Measurements from ENCODE around the gene CHN1.

Gene CHN1

DNA sequence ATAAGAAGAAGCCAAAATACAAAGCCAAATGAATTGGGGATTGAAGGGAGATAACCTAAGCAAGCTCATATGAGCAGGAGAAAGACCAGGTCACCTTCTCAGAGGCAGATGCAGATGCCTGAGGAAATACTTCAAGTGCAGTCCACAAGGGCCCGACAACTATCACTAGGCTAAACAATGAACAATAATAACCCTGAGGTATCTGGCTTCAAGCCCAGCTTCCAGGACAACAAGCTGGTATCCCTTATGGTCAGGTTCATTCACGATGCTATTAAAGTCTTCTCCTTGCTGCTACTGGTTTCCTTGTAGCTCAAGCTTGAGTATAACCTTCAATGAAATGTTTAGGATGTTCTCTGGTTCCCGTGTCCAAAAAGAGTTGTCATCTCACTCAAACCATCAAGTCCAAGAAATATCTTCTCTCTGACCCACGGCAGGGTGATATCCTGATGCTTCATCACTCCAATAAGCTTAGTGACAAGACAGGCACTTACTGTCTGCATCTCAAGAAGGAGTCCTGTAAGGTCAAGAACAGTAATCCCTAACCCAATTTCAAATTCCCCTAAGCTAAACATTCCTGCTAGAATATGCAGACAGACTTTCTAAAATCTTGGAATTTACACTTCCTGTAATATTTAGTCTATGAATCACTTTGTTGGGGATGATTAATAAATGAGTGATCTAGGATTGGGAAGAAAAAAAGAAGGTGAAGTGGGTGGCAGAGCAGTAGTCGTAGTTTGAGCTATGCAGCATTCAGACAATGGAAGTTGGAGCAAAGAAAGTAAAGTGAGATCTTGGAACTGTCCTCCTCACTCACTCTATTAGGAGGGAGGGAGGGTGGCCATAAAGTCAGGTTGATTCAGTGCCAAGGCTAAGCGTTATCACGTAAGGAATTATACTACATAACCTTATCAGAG is 33.1 kb downstream of the CHN1 start:
- no peak for DNase-seq (ENCODE audit: low read depth)

GRCh38 chr2:174970092-174970491 is 35.1 kb downstream of the CHN1 start:
- no peak for DNase-seq (ENCODE audit: low read depth)

DNA sequence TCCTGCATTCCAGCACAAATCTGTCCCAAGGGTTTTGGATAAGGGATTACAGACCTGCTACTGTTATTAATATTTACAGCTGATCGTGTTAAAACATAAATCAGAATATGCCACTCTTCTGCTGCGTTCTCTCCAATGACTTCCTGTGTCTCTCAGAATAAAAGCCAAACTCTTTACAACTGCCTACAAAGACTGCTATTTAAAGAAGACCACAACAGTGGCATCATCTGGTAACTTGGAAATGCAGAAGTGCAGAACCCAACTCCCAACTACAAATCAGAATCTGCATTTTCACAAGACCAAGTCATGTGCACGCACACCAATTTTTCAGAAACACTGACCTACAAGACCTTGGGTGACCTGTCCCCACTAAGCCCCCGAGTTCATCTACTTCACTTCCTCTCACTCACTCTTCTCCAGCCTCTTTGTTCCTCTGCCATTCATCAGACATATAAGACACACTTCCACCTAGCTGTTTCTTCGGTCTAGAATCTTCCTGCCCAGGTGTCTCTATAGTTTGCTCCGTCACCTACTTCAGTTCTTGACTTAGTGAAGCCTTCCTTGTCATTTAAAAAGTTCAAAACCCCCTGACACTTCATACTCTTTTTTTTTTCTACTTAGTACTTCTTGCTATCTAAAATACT is 36.0 kb downstream of the CHN1 start:
- DNase-seq (ENCODE audit: low read depth), result no peak

DNA sequence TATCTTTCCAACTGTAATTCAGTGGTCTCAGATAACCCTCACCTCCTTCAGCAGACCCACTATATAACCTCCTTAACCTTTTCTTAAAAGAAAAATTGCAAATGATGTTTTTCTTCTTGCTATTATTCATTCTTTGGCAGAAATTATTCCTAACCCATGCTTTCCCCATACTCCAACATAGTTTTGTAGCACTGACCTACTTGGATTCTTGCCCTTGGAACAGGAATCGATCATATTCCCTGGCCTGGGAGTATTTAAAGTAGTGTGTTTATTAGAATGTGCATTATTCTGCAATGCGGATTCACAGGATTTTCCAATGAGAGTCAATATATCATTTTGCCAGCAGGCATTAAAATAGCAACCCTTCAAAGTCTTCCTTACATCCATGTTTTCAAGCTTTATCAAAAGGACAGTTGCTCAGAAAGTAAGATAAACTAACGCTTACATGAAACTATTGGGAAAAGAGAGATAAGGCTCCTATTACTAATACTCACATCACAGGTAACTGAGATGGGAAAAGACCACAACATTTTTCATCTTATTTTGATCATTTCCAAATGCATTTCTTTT is 37.4 kb downstream of the CHN1 start:
- DNase-seq (ENCODE audit: low read depth), result no peak

DNA sequence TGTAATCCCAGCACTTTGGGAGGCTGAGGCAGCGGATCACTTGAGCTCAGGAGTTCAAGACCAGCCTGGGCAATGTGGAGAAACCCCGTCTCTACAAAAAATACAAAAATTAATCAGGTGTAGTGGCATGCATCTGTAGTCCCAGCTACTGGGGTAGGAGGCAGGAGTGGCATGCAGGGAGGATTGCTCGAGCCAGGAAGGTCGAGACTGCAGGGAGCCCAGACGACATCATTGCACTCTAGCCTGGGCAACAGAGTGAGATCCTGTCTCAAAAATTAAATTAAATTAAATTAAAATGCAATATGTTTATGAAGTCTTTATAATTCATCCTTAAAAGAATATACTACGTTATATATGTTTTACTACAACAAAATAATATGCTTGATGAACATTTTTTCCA is 38.1 kb downstream of the CHN1 start:
- DNase-seq (ENCODE audit: low read depth), result no peak

GRCh38 chr2:174965992-174966744 is 39.0 kb downstream of the CHN1 start:
- no peak for DNase-seq (ENCODE audit: low read depth)

- no peak for DNase-seq (ENCODE audit: low read depth)
Measured at GRCh38 chr2:174965551-174965950, 39.6 kb downstream of the CHN1 start.

DNA sequence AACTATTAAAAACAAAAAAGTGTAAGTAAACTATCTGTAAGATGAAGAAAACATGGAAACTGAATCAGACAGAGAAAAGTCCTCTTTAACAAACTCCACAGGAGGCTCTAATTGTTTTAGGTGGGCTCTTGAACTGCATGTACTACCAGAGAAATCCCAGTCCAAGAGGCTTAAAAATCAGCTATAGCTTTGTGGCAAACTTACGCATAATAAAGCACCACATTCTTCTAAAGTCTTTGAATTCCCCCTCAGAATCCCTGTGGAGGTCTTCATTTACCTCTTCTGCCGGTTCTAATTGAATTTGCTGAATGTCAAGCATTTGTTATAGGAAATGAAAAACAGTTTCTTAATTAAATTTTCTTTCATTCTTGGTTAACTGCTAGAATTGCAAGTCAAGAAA is 40.8 kb downstream of the CHN1 start:
- DNase-seq (ENCODE audit: low read depth), result no peak

GRCh38 chr2:174963437-174964400 is 41.5 kb downstream of the CHN1 start:
- no peak for DNase-seq (ENCODE audit: low read depth)

- DNase-seq (ENCODE audit: low read depth), result no peak
Measured at GRCh38 chr2:174959787-174960186, 45.4 kb downstream of the CHN1 start.

DNA sequence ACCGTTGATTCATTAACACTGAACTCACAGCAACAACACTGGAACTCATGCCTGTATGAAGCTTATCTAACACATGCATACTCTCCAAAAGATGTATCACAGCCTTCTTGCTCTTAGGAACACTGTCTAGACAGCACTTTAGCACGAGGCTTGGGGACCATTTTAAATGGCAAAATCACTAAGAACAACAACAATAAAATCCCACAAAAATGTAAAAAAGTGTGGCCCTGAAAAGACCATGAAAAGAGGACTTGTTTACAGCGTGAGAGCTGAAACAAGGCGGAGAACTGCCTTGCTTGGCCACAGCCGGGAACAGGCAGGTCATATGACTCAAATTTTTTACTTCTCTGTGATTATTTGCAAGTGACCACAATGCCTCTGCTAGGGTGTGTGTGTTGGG is 48.1 kb downstream of the CHN1 start:
- no peak for DNase-seq (ENCODE audit: low read depth)

- no peak for DNase-seq (ENCODE audit: low read depth)
Measured at GRCh38 chr2:174952607-174953006, 52.6 kb downstream of the CHN1 start.

GRCh38 chr2:174951745-174952144 is 53.4 kb downstream of the CHN1 start:
- no peak for DNase-seq (ENCODE audit: low read depth)

GRCh38 chr2:174949988-174950687 is 55.0 kb downstream of the CHN1 start:
- DNase-seq (ENCODE audit: low read depth), result no peak

- no peak for DNase-seq (ENCODE audit: low read depth)
Measured at GRCh38 chr2:174945601-174946260, 59.5 kb downstream of the CHN1 start.

GRCh38 chr2:174939046-174939445 is 66.1 kb downstream of the CHN1 start:
- no peak for DNase-seq (ENCODE audit: low read depth)

GRCh38 chr2:174931724-174932123 is 73.5 kb downstream of the CHN1 start:
- no peak for DNase-seq (ENCODE audit: low read depth)

DNA sequence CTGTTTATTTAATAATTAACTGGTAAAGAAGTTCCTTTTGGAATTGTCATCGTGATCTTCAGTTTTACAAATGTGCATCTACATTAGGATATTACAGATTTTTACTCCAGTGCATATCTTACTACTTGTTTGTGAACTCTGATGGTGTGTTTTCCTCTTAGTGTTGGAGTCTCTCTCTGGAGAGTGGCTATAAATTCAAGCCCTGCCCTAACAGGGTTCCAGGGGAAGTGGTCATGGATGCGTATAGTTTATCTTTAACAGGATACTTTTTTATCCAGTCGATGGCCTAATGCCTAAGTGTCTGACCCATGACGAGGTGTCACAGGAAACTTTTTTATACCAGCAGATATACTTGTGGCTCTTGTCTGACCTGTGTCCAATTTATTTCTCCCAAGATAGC is 75.4 kb downstream of the CHN1 start:
- no peak for DNase-seq (ENCODE audit: low read depth)

DNA sequence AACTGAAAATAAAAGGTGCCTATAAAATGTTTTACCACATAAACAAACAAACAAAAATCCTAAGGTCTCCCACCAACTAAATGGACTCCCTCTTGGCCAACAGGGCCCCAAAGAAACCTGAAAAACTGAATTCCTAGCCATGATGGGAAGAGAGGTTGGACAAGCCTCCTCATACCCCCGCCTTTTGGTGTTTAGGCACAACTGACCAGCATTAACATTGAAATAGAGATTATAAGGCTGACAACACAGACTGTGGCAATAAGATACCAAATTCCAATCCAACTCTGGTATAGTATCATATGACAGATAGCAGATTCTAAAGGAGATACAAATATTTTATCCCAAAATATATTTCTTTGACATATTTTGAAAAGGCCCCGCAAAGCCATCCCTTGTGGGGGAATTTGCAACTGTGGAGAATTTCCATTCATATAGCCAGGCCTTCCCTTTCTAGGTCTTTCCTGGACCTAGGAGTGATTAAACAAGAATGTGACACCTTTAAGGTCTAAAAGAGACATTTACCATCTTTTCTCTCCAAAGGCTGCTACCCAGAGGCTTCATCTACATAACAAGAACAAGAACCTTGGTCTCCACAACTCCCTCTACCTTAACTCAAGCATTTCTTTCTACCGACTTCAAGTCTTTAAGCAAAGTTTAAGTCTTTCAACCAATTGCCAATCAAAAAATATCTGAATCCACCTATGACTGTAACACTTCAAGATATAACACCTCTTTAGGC is 80.0 kb downstream of the CHN1 start:
- no peak for DNase-seq (ENCODE audit: low read depth)
